Muscle of arm (tissue), 12 donors: ENCODE results near the gene VAT1. TPM values are rescaled to one million over a fixed set of nuclear protein-coding genes. Genes with fewer than 3 reads are reported as not detected.

Source experiments
- DNase-seq: peaks from one replicate; pipeline ENCODE4 v3.0.0-alpha.2; 2013
- polyA plus RNA-seq, 12 donors: library from polyadenylated mRNA; unstranded; fragments of 120-200 nt; gene quantifications; one replicate each; pipeline ENCODE4 v1.2.1, GENCODE V29; 2013; ENCODE audit not compliant: insufficient read length in 12 of 12

VAT1 gene
- polyA plus RNA-seq, 12 donors: 54.1 to 123 (median 65.8) TPM; not detected in 1

GRCh38 chr17:43030137-43030767 is 8.1 kb upstream of the VAT1 start:
- DNase-seq: no peak

- DNase-seq: no peak
These were observed 6.2 kb upstream of the VAT1 start for GRCh38 chr17:43028221-43028861.

GRCh38 chr17:43027091-43028032 is 5.2 kb upstream of the VAT1 start:
- DNase-seq: no peak

GRCh38 chr17:43026595-43026994 is 4.4 kb upstream of the VAT1 start:
- DNase-seq: no peak

GRCh38 chr17:43025766-43026537 is 3.8 kb upstream of the VAT1 start:
- no peak for DNase-seq

GRCh38 chr17:43025290-43025657 is 3.1 kb upstream of the VAT1 start:
- no peak for DNase-seq

- DNase-seq: peak; percentile 93
These were observed 2.5 kb upstream of the VAT1 start, which contains the start of gene RND2 for GRCh38 chr17:43024407-43025289. TSS of gene RND2 (plus strand) at chr17:43025231. CDS start at chr17:43025348, 117 bp downstream.

- DNase-seq: peak; percentile 69
These were observed 1.1 kb downstream of the VAT1 start for GRCh38 chr17:43020789-43021740.

GRCh38 chr17:43020030-43020621 is 2.1 kb downstream of the VAT1 start:
- no peak for DNase-seq

- no peak for DNase-seq
These were observed 2.8 kb downstream of the VAT1 start for GRCh38 chr17:43019418-43019817.

- no peak for DNase-seq
These were observed 3.3 kb downstream of the VAT1 start for GRCh38 chr17:43018932-43019331.

GRCh38 chr17:43018008-43018853 is 4.0 kb downstream of the VAT1 start:
- no peak for DNase-seq

GRCh38 chr17:43016216-43016615 is 6.0 kb downstream of the VAT1 start:
- no peak for DNase-seq

GRCh38 chr17:43015579-43015978 is 6.6 kb downstream of the VAT1 start:
- DNase-seq: no peak

GRCh38 chr17:43014649-43015542 is 7.3 kb downstream of the VAT1 start:
- DNase-seq: no peak

- no peak for DNase-seq
These were observed 8.1 kb downstream of the VAT1 start for GRCh38 chr17:43014020-43014648.

GRCh38 chr17:43013296-43013695 is 8.9 kb downstream of the VAT1 start:
- no peak for DNase-seq
